Choroid plexus epithelial cell (primary cell): Measurements from ENCODE around the gene CHST5.

Source experiments
- DNase-seq: peaks from one replicate; pipeline ENCODE4 v3.0.0-alpha.2; 2010; ENCODE audit warnings: low read depth
- H3K4me3 ChIP-seq: 2 replicates; pipeline ENCODE4 v1.5.1; 2011; ENCODE audit warnings: low read depth, mild to moderate bottlenecking, control low read depth, low read length, moderate library complexity
- TF ChIP-seq, protein P1 (sequence below): conservative IDR thresholded peaks from 2 replicates; pipeline ENCODE4 v1.5.1; 2011; ENCODE audit warnings: low read depth, mild to moderate bottlenecking, control low read depth, inconsistent platforms, low read length, moderate library complexity

The CHST5 gene

DNA sequence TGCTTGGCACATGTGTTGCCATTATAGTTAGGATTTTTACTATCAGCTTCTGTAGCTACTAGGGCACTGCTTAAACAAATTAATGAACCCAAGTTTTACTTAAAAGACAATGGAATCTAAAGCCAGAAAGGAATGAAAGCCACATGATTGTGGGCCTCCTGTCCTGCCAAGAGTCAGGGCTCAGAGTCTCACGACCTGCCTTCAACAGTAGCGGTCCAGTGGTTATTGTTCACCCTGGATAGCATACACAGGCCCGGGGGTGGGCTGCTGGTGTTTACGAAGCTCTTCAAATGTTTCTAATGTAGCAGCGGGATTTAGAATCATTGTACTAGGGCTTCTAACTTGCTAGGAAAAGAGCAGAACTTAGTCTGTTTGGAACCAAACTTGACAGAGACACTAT, 38.0 kb upstream of the CHST5 start:
- no peak for DNase-seq
- H3K4me3 ChIP-seq, result no peak overlapping the region
- TF ChIP-seq, protein P1, sequence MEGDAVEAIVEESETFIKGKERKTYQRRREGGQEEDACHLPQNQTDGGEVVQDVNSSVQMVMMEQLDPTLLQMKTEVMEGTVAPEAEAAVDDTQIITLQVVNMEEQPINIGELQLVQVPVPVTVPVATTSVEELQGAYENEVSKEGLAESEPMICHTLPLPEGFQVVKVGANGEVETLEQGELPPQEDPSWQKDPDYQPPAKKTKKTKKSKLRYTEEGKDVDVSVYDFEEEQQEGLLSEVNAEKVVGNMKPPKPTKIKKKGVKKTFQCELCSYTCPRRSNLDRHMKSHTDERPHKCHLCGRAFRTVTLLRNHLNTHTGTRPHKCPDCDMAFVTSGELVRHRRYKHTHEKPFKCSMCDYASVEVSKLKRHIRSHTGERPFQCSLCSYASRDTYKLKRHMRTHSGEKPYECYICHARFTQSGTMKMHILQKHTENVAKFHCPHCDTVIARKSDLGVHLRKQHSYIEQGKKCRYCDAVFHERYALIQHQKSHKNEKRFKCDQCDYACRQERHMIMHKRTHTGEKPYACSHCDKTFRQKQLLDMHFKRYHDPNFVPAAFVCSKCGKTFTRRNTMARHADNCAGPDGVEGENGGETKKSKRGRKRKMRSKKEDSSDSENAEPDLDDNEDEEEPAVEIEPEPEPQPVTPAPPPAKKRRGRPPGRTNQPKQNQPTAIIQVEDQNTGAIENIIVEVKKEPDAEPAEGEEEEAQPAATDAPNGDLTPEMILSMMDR, result no peak

DNA sequence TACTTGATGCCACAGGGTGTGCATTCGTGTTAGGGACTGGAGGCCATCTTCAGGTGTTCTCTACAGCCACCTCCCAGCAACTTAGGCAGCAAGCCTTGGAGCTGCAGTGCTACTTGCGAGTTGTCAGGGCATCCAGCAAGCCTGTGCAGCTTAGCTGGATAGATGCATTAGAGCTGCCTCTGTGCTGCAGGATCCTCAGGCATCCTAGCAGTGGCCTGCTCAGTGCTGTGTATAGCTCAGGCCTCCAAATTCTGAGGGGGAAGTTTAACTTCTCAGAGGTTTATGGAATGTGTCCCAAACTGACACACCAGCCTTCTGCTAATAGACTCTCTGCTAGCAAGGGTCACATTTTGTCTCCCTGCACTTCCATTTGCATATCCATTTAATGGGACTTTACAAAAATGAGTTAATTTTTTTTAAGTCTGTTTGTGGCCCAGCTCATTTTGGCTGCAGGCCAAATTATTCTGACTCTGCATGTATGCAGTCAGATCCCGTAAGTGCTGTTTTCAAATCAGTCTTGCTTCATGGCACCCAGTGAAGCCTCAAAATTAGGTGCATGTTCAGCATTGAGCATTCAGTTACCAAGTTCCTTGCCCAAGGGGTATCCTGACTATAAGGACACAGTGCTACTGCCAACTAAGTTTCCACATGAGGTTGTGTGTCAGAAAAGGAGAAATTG, 37.1 kb upstream of the CHST5 start:
- peak; percentile 45 for DNase-seq
- TF ChIP-seq, protein P1, result no peak
- no peak overlapping the region for H3K4me3 ChIP-seq

DNA sequence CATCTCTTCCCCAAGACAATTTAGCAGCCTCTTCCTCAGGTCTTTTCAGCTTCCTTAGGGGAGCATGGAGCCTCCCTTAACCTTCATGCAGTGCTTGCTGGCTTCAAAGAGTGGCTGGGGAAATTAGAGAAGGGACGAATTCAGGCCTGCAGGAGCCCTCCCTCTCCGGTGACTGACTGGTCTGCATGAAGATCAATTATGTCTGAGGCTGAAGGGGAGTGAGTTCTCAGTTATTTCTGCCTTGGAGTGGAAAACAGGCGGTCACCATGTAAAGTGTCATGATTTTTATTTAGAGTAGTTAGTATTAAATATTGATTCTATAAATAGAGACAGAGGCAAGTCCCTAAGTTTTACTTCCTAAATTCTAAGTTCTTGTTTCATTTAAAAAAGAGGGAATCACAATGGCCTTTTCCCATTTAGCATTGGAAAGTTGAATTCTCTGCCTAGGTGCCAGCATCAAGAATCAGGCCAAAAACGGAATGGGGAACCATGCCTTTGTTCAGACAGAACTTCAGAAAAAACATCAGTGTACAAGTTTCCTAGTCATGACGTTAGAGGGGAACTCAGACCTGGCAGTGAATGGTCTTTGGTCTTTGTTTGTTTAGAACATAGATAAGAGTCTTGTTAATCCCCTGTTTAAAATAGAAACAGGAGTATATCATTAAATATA, 34.6 kb upstream of the CHST5 start:
- no peak for DNase-seq
- H3K4me3 ChIP-seq, result no peak overlapping the region
- TF ChIP-seq, protein P1, result no peak

DNA sequence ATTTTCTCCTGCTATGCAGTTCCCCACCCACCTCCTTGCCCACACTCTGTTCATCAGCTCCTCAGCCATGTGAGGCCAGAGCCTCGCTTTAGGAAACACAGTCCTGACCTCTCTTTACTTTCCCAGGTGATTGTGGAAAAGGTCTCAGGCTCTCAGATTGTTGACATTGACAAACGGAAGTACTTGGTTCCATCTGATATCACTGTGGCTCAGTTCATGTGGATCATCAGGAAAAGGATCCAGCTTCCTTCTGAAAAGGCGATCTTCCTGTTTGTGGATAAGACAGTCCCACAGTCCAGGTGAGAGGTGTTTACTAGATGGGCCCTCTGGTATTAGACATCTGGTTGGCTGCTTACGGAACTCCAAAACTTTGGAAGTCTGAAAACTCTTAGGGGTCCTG, 32.0 kb upstream of the CHST5 start:
- TF ChIP-seq, protein P1, result no peak
- H3K4me3 ChIP-seq, result no peak overlapping the region
- DNase-seq, result no peak

DNA sequence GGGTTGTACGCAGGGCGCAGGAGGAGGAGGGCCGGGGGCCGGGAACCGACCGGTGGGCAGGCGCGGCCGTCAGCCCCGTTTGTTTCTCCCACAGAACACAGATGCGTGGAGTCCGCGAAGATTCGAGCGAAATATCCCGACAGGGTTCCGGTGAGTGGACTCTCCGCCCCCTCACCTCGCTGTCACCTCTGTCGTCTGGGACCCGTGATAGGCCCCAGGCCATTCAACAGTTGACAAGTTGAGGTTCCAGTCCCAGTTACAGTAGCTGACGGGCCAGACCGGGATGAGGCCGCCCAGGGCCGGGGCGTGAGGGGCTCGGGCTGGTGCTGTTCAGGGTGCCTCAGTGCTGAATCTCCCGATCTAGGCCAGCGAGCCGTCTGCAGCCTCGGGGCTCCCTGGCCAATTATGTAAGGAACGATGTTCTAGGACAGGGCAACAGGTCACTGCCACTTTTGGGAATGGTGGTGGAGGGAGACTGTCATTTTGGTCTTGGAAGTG, 30.9 kb upstream of the CHST5 start:
- peak; percentile 18 for DNase-seq
- H3K4me3 ChIP-seq, result peak overlapping the region; percentile 92
- TF ChIP-seq, protein P1, result no peak

DNA sequence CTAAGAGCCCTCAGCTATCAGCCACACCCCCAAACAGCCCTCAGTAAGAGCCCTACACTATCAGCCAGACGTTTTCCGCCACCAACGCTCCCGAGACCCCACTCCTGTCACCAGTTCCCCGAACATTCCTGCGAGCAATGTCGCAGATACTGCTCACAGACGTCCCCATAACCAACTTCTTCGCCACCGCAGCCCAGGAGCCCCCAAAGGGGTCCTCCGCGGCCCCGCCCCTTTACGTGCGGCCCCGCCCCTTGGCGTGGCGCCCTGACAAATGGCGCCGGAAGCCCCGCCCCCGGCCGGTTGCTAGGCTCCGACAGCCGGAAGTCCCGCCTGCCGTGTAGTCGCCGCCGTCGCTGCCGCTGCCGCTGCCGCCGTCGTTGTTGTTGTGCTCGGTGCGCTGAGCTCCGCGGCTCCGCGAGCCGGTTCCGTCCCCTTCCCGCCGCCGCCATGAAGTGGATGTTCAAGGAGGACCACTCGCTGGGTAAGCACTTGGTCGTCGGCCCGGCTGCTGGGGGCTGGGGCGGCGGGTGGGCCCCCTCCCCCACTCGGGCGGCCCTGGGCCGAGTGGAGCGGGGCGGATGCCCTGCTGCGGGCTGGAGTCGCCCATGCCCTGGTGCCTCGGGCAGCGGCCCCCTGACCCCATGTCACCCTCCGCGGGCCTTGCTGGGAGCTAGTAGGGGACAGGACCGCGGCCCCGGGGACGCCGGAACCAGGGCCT, 30.3 kb upstream of the CHST5 start, which contains the start of gene GABARAPL2:
GABARAPL2 (plus strand) TSS at position 340 of the 718 bp plus-strand sequence; CDS start at position 448, 108 bp downstream.
- TF ChIP-seq, protein P1, result no peak
- peak; percentile 78 for DNase-seq
- peak within 1 kb of the TSS; percentile 92 for H3K4me3 ChIP-seq
